Stimulated activated CD8-positive, alpha-beta memory T cell treated with anti-CD3 and anti-CD28 coated beads, Interleukin-15, amount 100 ng/mL, for 1 hour (primary cell): ENCODE results near the gene SHKBP1.
A peak's percentile ranks its signal among the peaks of the same experiment; 100 is the strongest.
"Not testable (repeated sequence)": the region's sequence is repeated elsewhere in the genome, so short reads cannot be mapped to it uniquely, and the experiment has no call there.

ENCODE experiments used
- DNase-seq: peaks from one replicate; pipeline ENCODE4 v3.0.0-alpha.2; 2020; ENCODE audit warnings: low read depth

The SHKBP1 gene

GRCh38 chr19:40576585-40577451 is at the start of gene SHKBP1:
TSS of gene SHKBP1 (plus strand) at chr19:40576873. CDS start at chr19:40576900, 27 bp downstream.
- DNase-seq = peak; percentile 88

- no peak for DNase-seq
Measured at GRCh38 chr19:40528078-40528477, 48.6 kb upstream of the SHKBP1 start.

- no peak for DNase-seq
Measured at GRCh38 chr19:40528533-40529092, 48.1 kb upstream of the SHKBP1 start.

GRCh38 chr19:40529093-40529954 is 47.3 kb upstream of the SHKBP1 start:
- DNase-seq = peak; percentile 76

DNA sequence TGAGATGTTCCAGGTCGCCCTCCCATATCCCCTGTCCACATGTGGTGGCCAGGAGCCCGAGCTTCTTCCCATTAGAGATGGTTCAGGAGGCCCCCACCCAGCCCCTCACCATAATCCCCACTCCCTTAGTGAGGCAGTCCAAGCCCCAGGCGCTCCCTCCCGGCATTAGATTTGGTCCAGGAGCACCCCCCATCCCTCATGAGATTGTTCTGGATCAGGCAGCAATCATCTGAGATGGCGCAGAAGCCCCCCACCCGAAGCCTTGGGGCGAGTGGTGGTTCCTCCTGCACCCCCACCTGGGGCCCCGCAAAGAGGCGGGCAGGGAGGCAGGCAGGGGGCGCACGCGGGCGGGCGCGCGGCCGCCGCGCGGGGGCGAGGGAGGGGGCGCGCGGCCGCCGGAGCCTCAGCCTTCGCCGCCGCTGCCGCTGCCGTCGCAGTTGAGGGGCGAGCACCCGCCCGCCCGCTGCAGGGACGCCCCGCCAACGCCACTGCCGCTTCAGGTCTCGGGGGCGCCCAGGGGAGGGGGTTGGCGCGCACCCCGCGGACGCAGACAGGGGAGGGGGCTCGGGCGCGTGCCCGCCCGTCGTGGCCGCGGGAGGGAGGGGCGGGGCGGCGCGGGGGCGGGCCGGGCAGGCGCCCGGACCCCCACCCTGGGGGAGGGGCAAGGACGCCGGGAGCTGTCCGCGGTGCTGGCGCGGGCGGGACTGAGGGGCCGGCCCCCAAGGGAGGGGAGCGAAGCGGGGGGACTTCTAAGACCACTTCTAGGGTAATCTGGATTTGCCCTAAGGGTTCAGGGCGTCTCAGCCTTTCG is 46.4 kb upstream of the SHKBP1 start:
- no peak for DNase-seq

DNA sequence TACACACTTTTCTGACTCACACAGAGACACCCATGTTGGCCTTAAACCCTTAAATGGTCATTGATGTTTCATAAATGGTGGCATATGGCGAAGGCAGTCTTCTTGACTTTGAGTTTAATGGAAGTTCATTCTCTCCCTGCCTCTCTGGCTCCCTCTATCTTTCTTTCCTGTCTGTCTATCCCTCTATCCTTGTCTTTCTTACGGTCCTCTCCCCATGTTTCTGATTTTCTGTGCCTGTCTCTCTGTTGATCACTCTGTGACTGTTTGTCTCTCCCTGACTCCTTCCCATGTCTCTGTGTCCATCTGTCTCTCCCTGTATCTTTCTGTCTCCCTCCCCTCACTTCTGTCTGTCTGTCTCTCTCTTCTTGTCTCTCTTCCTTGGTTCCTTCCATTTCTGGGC is 43.2 kb upstream of the SHKBP1 start:
- no peak for DNase-seq

GRCh38 chr19:40534148-40534547 is 42.5 kb upstream of the SHKBP1 start:
- DNase-seq = no peak

DNA sequence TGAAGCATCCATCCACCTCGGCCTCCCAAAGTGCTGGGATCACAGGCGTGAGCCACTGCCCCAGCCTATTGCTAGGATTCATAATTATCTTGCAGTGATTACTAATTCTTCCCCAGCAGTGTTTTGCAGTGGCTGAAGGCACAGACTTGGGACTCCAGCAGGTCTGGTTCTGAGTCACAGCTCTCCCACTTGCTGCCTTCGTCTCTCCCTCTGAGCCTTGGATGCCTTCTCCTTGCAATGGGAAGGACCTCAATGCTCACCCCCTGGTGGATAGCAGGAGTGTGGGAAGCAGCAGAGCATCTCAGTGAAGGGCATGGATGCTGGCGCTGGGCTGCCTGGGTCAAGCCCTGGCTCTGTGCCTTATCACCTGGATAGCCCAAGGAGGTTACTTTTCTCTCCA is 37.6 kb upstream of the SHKBP1 start:
- DNase-seq = no peak

DNA sequence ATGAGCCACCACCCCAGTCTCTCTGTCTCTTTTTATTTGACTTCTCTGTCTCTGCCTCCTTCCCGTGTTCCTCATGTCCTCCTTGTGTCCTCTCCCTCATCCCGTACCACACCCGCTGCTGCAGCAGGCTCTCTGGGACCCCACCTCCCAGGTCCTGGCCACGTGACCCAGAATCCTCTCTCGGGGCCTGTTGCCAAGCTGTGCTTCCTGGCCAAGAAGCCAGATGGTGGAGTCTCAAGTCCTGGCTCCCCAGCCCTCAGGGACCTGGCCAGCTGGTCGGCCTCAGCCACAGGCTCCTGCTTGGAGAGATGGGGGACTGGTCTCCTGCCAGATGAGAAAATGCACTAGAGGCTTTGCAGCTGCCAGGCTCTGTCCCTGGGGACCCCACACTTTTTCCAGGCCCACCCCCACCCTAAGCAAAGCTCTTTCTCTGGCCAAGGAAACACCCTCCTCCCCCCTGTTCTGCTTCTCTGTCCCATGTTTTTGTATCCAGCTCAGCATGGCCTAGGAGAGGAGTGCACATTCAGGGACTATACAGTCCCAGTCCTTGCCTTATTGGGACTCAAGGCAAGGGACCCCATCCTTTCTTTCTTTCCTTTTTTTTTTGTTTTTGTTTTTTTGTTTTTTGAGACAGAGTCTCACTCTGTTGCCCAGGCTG is 34.3 kb upstream of the SHKBP1 start:
- DNase-seq = no peak

GRCh38 chr19:40543029-40543597 is 33.6 kb upstream of the SHKBP1 start:
- no peak for DNase-seq

- DNase-seq = not testable (repeated sequence)
Measured at GRCh38 chr19:40546153-40546841, 30.4 kb upstream of the SHKBP1 start.

- DNase-seq = not testable (repeated sequence)
Measured at GRCh38 chr19:40547190-40547589, 29.5 kb upstream of the SHKBP1 start.

GRCh38 chr19:40547836-40548235 is 28.8 kb upstream of the SHKBP1 start:
- no peak for DNase-seq

GRCh38 chr19:40549007-40549708 is 27.5 kb upstream of the SHKBP1 start:
- DNase-seq = peak; percentile 37

DNA sequence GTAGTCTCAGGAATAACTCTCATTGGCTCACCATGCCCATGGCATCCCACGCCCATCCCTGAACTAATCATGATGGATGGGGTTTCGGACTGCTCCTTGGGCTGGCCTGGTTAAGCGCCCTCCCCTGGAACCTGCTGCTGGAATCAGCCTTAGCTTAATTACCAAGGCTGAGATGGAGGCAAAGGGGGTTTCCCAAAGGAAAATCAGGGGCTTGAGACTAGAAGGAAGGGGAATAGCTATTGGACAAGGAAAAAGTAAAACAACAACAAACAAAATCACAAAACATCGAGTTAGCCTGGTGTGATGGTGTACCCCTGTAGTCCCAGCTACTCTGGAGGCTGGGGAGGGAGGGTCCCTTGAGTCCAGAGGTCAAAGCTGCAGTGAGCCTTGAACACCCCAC is 25.7 kb upstream of the SHKBP1 start:
- no peak for DNase-seq

- no peak for DNase-seq
Measured at GRCh38 chr19:40552848-40553247, 23.8 kb upstream of the SHKBP1 start.

GRCh38 chr19:40553885-40554857 is 22.5 kb upstream of the SHKBP1 start:
- no peak for DNase-seq

DNA sequence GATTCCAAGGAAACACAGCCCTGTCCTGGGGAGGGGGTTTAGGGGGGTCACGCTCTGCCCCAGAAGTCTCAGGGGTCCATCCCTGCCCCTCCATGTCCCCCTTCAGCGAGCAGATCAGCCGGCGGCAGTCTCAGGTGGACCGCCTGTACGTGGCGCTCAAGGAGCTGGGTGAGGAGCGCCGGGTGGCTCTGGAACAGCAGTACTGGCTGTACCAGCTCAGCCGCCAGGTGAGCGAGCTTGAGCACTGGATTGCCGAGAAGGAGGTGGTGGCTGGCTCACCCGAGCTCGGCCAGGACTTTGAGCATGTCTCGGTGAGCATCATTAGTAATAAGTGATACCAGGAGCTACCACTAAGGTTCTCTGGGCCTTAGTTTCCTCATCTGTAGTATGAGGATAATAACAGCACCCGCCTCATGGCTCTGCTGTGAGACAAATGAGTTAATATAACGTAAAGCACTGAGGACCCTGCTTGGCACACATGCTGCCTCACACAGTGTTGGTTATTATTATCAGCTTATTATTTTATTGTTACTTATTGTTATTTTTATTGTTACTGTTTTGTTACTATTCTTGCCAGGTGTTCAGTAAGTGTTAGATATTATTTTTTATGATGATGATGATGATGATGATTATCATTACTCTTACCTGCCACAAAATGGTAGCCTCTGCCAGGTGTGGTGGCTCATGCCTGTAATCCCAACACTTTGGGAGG is 20.5 kb upstream of the SHKBP1 start:
- no peak for DNase-seq
